ENCODE data around the gene ULBP1. TPM values are rescaled to one million over a fixed set of nuclear protein-coding genes. Genes with fewer than 3 reads are reported as not detected.
A peak's percentile ranks its signal among the peaks of the same experiment; 100 is the strongest.
"Not testable (repeated sequence)": the region's sequence is repeated elsewhere in the genome, so short reads cannot be mapped to it uniquely, and the experiment has no call there.

Gene ULBP1
- total RNA-seq, 1 donor from 2014 or later = not detected

GRCh38 chr6:149999636-150000035, 35.9 kb downstream of the ULBP1 start:
- H3K9ac ChIP-seq (ENCODE audit: low read depth in 1 of 3, low read length in 3 of 3) = no peak overlapping the region
- H3K9me3 ChIP-seq (ENCODE audit: control insufficient read depth in 3 of 3, low read length in 3 of 3) = no peaks in the 10 kb centered on the region
- no peak overlapping the region for H3K4me3 ChIP-seq (ENCODE audit: low read length in 3 of 3)
- H3K27me3 ChIP-seq (ENCODE audit: control insufficient read depth in 3 of 3, insufficient read depth in 3 of 3, low read length in 3 of 3) = peaks cover 38 to 82% (median 62%) of the 10 kb centered on the region in 3 donors
- no peak overlapping the region for H3K27ac ChIP-seq (ENCODE audit: low read depth, low read length)
- no peaks in the 10 kb centered on the region for H3K36me3 ChIP-seq (ENCODE audit: control insufficient read depth in 3 of 3, insufficient read depth in 3 of 3, low read length in 3 of 3)
- H3K4me1 ChIP-seq (ENCODE audit: control insufficient read depth in 3 of 3, insufficient read depth in 3 of 3, low read length in 3 of 3) = peaks cover 4 to 6% (median 5%) of the 10 kb centered on the region in 3 donors

- no peaks in the 10 kb centered on the region for H3K36me3 ChIP-seq (ENCODE audit: control insufficient read depth in 3 of 3, insufficient read depth in 3 of 3, low read length in 3 of 3)
- no peak overlapping the region for H3K9ac ChIP-seq (ENCODE audit: low read depth in 1 of 3, low read length in 3 of 3)
- H3K27ac ChIP-seq (ENCODE audit: low read depth, low read length) = no peak overlapping the region
- no peaks in the 10 kb centered on the region for H3K9me3 ChIP-seq (ENCODE audit: control insufficient read depth in 3 of 3, low read length in 3 of 3)
- peaks cover 6 to 14% (median 8%) of the 10 kb centered on the region in 3 donors for H3K4me1 ChIP-seq (ENCODE audit: control insufficient read depth in 3 of 3, insufficient read depth in 3 of 3, low read length in 3 of 3)
- peaks cover 31 to 76% (median 51%) of the 10 kb centered on the region in 3 donors for H3K27me3 ChIP-seq (ENCODE audit: control insufficient read depth in 3 of 3, insufficient read depth in 3 of 3, low read length in 3 of 3)
- H3K4me3 ChIP-seq (ENCODE audit: low read length in 3 of 3) = no peak overlapping the region
Observed at GRCh38 chr6:150001295-150002008, 37.7 kb downstream of the ULBP1 start.

DNA sequence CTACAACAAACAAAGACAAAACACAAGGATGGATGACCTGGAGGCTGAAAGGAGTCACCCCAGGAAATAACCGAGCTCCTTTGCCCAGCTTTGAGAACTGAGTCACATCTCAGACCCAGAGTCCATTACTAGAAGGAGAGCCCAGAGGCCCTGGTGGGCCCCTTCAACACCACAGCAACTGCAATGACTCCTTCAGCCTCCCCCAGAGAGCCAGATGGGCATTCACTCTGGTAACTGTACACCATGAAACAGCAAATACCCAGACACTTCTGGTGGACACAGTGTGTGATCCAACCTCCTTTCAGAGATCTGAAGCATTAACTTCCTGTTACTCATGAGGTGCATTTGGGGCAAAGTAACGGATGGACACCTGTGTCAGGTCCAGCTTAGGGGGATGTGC, 39.0 kb downstream of the ULBP1 start:
- no peak overlapping the region for H3K4me3 ChIP-seq (ENCODE audit: low read length in 3 of 3)
- peaks cover 6 to 14% (median 8%) of the 10 kb centered on the region in 3 donors for H3K4me1 ChIP-seq (ENCODE audit: control insufficient read depth in 3 of 3, insufficient read depth in 3 of 3, low read length in 3 of 3)
- H3K9ac ChIP-seq (ENCODE audit: low read depth in 1 of 3, low read length in 3 of 3) = no peak overlapping the region
- no peaks in the 10 kb centered on the region for H3K36me3 ChIP-seq (ENCODE audit: control insufficient read depth in 3 of 3, insufficient read depth in 3 of 3, low read length in 3 of 3)
- H3K9me3 ChIP-seq (ENCODE audit: control insufficient read depth in 3 of 3, low read length in 3 of 3) = no peaks in the 10 kb centered on the region
- no peak overlapping the region for H3K27ac ChIP-seq (ENCODE audit: low read depth, low read length)
- peaks cover 27 to 76% (median 45%) of the 10 kb centered on the region in 3 donors for H3K27me3 ChIP-seq (ENCODE audit: control insufficient read depth in 3 of 3, insufficient read depth in 3 of 3, low read length in 3 of 3)

- Histone ChIP-seq H3K27me3 (ENCODE audit: control insufficient read depth in 3 of 3, insufficient read depth in 3 of 3, low read length in 3 of 3) (peaks cover 30 to 75% (median 50%) of the 10 kb centered on the region in 3 donors), H3K4me1 (ENCODE audit: control insufficient read depth in 3 of 3, insufficient read depth in 3 of 3, low read length in 3 of 3) (peaks cover 6 to 14% (median 8%) of the 10 kb centered on the region in 3 donors)
- not testable (repeated sequence) for H3K4me3 ChIP-seq (ENCODE audit: low read length in 3 of 3); H3K9ac ChIP-seq (ENCODE audit: low read depth in 1 of 3, low read length in 3 of 3); H3K9me3 ChIP-seq (ENCODE audit: control insufficient read depth in 3 of 3, low read length in 3 of 3); H3K27ac ChIP-seq (ENCODE audit: low read depth, low read length); H3K36me3 ChIP-seq (ENCODE audit: control insufficient read depth in 3 of 3, insufficient read depth in 3 of 3, low read length in 3 of 3)
Observed at GRCh38 chr6:150003599-150003998, 39.9 kb downstream of the ULBP1 start.

GRCh38 chr6:150004101-150004782, 40.5 kb downstream of the ULBP1 start:
- Histone ChIP-seq H3K4me1 (ENCODE audit: control insufficient read depth in 3 of 3, insufficient read depth in 3 of 3, low read length in 3 of 3) (peaks cover 6 to 14% (median 8%) of the 10 kb centered on the region in 3 donors), H3K36me3 (ENCODE audit: control insufficient read depth in 3 of 3, insufficient read depth in 3 of 3, low read length in 3 of 3) (no peaks in the 10 kb centered on the region), H3K4me3 (ENCODE audit: low read length in 3 of 3) (peak overlapping the region in 2 of 3 donors; percentile 15 to 76), H3K9ac (ENCODE audit: low read depth in 1 of 3, low read length in 3 of 3) (peak overlapping the region in 1 of 3 donors; percentile 45), H3K9me3 (ENCODE audit: control insufficient read depth in 3 of 3, low read length in 3 of 3) (no peaks in the 10 kb centered on the region), H3K27ac (ENCODE audit: low read depth, low read length) (no peak overlapping the region), H3K27me3 (ENCODE audit: control insufficient read depth in 3 of 3, insufficient read depth in 3 of 3, low read length in 3 of 3) (peaks cover 33 to 73% (median 51%) of the 10 kb centered on the region in 3 donors)

DNA sequence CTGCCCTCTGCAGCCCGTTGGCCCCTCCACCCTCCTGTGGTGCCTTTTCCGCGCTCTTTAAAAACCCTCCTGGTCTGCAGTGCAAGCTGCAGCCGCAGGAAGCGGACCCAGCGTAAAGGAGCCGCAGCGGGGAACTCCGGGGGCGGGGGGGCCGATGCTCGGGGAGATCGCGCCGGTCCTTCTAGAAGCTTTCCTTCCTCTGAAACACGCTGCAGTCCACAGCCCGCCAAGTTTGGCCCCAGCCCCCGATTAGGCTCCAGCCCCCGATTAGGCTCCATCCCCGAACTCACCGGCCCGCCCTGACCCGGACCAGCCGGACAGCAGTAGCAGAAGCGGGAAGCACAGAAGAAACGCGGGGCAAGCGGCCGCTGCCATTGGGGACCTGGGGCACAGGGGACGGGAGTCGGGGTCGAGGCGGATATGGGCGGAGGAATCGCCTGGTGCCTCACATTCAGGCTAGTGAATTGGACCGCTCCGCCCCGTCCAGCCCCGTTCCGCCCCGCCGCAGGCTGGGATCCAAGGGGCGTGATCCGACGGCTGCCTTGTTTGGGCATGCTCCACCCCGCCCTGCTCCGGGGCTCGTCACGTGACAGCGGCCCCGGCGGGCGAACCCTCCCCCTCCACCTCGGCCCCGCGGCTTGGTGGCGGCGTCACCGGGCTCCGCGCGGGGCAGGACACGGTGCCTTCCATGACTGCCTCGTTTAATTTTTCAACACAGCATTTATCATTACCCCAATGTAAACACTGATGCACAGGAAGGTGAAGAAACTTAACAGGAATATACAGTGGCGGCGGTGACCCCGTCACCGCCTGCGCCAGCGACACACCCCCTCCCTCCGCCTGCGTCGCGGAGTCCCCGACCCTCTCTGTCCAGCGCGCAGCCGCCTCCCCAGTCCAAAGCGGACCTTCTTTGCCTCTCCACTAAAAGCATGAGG, 41.3 kb downstream of the ULBP1 start:
- H3K9ac ChIP-seq (ENCODE audit: low read depth in 1 of 3, low read length in 3 of 3) = peak overlapping the region in 2 of 3 donors; percentile 57 to 67
- H3K9me3 ChIP-seq (ENCODE audit: control insufficient read depth in 3 of 3, low read length in 3 of 3) = no peaks in the 10 kb centered on the region
- no peaks in the 10 kb centered on the region for H3K36me3 ChIP-seq (ENCODE audit: control insufficient read depth in 3 of 3, insufficient read depth in 3 of 3, low read length in 3 of 3)
- H3K27me3 ChIP-seq (ENCODE audit: control insufficient read depth in 3 of 3, insufficient read depth in 3 of 3, low read length in 3 of 3) = peaks cover 30 to 69% (median 50%) of the 10 kb centered on the region in 3 donors
- H3K4me3 ChIP-seq (ENCODE audit: low read length in 3 of 3) = peak overlapping the region; percentile 45 to 76 (median 70)
- peaks cover 6 to 14% (median 8%) of the 10 kb centered on the region in 3 donors for H3K4me1 ChIP-seq (ENCODE audit: control insufficient read depth in 3 of 3, insufficient read depth in 3 of 3, low read length in 3 of 3)
- no peak overlapping the region for H3K27ac ChIP-seq (ENCODE audit: low read depth, low read length)

- Histone ChIP-seq H3K4me1 (ENCODE audit: control insufficient read depth in 3 of 3, insufficient read depth in 3 of 3, low read length in 3 of 3) (peaks cover 6 to 14% (median 8%) of the 10 kb centered on the region in 3 donors), H3K4me3 (ENCODE audit: low read length in 3 of 3) (peak overlapping the region; percentile 45 to 76 (median 70)), H3K27ac (ENCODE audit: low read depth, low read length) (no peak overlapping the region), H3K36me3 (ENCODE audit: control insufficient read depth in 3 of 3, insufficient read depth in 3 of 3, low read length in 3 of 3) (no peaks in the 10 kb centered on the region), H3K27me3 (ENCODE audit: control insufficient read depth in 3 of 3, insufficient read depth in 3 of 3, low read length in 3 of 3) (peaks cover 28 to 65% (median 50%) of the 10 kb centered on the region in 3 donors), H3K9ac (ENCODE audit: low read depth in 1 of 3, low read length in 3 of 3) (peak overlapping the region in 2 of 3 donors; percentile 57 to 67), H3K9me3 (ENCODE audit: control insufficient read depth in 3 of 3, low read length in 3 of 3) (no peaks in the 10 kb centered on the region)
Observed at GRCh38 chr6:150005761-150006651, 42.3 kb downstream of the ULBP1 start.

DNA sequence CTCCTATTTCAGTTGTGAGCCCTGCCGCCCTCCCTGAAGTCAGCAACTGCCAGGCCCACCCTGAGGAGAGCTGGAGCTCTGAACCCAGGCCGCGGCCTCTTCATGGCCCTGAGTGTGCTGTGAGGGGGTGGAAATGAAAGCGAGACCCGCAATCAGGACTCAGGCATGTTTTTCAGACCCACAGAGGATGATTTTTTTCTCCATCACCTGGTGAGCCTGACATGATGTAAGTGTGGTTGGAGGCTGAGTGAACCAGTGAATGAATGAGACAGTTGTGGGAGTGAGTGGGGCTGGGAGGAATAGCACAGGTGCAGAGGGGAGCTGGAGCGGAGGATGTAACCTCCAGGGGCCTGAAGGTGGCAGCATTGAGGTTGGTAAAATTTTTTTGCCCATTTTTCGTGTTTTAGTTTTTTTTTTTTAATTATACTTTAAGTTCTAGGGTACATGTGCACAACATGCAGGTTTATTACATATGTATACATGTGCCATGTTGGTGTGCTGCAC, 43.3 kb downstream of the ULBP1 start:
- no peaks in the 10 kb centered on the region for H3K36me3 ChIP-seq (ENCODE audit: control insufficient read depth in 3 of 3, insufficient read depth in 3 of 3, low read length in 3 of 3)
- no peak overlapping the region for H3K4me3 ChIP-seq (ENCODE audit: low read length in 3 of 3)
- H3K9me3 ChIP-seq (ENCODE audit: control insufficient read depth in 3 of 3, low read length in 3 of 3) = no peaks in the 10 kb centered on the region
- peaks cover 31 to 55% (median 49%) of the 10 kb centered on the region in 3 donors for H3K27me3 ChIP-seq (ENCODE audit: control insufficient read depth in 3 of 3, insufficient read depth in 3 of 3, low read length in 3 of 3)
- peaks cover 6 to 14% (median 8%) of the 10 kb centered on the region in 3 donors for H3K4me1 ChIP-seq (ENCODE audit: control insufficient read depth in 3 of 3, insufficient read depth in 3 of 3, low read length in 3 of 3)
- no peak overlapping the region for H3K9ac ChIP-seq (ENCODE audit: low read depth in 1 of 3, low read length in 3 of 3)
- no peak overlapping the region for H3K27ac ChIP-seq (ENCODE audit: low read depth, low read length)

DNA sequence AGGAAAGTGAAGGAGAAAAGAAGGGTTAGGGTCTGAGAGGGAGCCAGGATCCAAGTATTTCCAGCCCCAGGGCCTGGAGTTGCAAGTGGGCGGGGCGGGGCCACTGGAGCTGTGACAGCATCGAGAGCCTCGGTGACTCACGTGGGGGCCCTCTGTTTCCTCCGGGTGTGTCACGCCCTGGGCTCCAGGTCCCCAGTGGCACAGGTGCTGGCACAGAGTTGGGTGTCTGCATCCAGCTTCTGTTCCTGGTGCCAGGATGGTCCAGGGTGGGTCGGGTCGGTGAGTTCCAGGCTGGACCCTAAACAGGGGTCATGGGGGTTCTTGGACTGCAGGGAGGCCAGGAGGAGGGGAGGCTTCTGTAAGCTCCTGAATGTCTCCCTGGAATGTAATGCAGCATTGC, 44.8 kb downstream of the ULBP1 start:
- H3K4me1 ChIP-seq (ENCODE audit: control insufficient read depth in 3 of 3, insufficient read depth in 3 of 3, low read length in 3 of 3) = peaks cover 6 to 14% (median 8%) of the 10 kb centered on the region in 3 donors
- H3K9me3 ChIP-seq (ENCODE audit: control insufficient read depth in 3 of 3, low read length in 3 of 3) = no peaks in the 10 kb centered on the region
- H3K4me3 ChIP-seq (ENCODE audit: low read length in 3 of 3) = no peak overlapping the region
- no peaks in the 10 kb centered on the region for H3K36me3 ChIP-seq (ENCODE audit: control insufficient read depth in 3 of 3, insufficient read depth in 3 of 3, low read length in 3 of 3)
- H3K27ac ChIP-seq (ENCODE audit: low read depth, low read length) = no peak overlapping the region
- H3K27me3 ChIP-seq (ENCODE audit: control insufficient read depth in 3 of 3, insufficient read depth in 3 of 3, low read length in 3 of 3) = peaks cover 35 to 52% (median 51%) of the 10 kb centered on the region in 3 donors
- no peak overlapping the region for H3K9ac ChIP-seq (ENCODE audit: low read depth in 1 of 3, low read length in 3 of 3)
